Activated T-cell treated with anti-CD3 and anti-CD28 coated beads for 4 hours (primary cell): ENCODE measurements around the gene KRTAP6-3.

Source experiments
- DNase-seq: peaks from one replicate; pipeline ENCODE4 v3.0.0-alpha.2; 2020

KRTAP6-3 gene, protein sequence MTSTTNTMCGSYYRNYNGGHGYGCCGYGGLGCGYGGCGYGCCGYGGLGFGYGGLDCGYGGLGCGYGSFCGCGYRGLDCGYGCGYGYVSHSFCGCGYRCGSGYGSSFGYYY

GRCh38 chr21:30592140-30592539 is at the start of gene KRTAP6-3:
KRTAP6-3 (plus strand) TSS chr21:30592440; CDS start chr21:30592446, 6 bp downstream.
- DNase-seq, result no peak

GRCh38 chr21:30552782-30553181 is 39.5 kb upstream of the KRTAP6-3 start:
- no peak for DNase-seq

- DNase-seq, result no peak
Measured at GRCh38 chr21:30555095-30555494, 37.1 kb upstream of the KRTAP6-3 start.

GRCh38 chr21:30561264-30561895 is 30.9 kb upstream of the KRTAP6-3 start, which contains the start of gene KRTAP19-7:
KRTAP19-7 (minus strand) TSS chr21:30561314; CDS start chr21:30561289, 25 bp downstream.
- DNase-seq, result no peak

- DNase-seq, result no peak
Measured at GRCh38 chr21:30561957-30562356, 30.3 kb upstream of the KRTAP6-3 start.

DNA sequence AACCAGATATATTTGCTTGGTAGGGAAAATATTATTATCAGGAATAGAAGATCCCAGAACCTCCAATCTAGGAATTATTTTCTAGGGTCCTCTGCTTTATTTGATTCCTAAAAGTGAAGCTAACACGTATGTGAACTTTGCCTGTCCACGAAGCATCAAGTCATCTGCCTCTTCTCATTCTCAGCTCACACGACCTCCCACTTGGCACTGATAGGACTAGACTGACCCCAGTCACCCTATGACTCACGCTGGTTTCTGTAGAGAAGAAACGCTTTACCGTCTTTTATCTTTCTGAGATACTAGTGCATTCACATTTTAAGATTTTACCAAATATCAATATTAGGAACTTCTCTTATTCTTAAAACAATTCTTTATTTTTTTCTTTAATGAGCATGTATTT is 29.2 kb upstream of the KRTAP6-3 start:
- DNase-seq, result no peak

GRCh38 chr21:30563630-30564029 is 28.6 kb upstream of the KRTAP6-3 start:
- no peak for DNase-seq

DNA sequence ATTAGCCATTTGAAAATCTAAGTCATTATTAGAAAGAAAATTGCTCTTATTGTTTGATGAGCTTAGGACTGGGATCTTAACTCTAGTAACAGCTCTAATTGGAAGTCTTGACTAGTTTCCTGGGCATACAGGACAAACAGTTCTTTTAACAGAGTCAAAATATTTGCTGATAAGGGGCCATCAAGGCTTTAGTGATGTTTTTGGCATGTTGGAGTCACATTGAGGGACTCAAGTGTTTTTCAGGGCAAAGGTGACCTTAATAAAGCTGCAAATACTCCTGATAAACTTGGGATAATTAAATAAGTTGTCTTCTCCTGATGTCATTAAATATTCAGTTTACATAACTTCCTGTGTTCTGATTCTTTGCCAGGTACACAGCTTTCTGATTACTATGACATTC is 24.6 kb upstream of the KRTAP6-3 start:
- no peak for DNase-seq

GRCh38 chr21:30577766-30578165 is 14.5 kb upstream of the KRTAP6-3 start:
- DNase-seq, result no peak

DNA sequence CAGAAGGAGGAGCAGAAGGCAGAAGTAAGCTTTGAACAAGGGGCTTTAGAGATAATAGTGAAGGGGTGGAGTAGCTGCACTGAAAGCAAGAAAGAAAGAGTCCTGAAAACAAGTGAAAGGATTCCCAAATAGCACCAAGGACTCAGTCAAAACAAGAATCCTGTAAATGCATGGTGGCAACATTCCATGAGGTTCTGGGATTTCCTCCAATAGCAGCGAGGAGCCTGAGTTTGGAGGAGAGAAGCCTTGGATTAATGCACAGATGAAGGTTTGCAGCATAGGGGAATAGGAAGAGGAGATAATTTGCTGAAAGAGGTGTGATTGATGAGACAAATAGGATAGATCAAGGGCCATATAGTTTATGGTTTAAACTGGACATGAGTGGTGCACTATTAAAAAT is 12.9 kb upstream of the KRTAP6-3 start:
- DNase-seq, result no peak

- no peak for DNase-seq
Measured at GRCh38 chr21:30580132-30580531, 12.1 kb upstream of the KRTAP6-3 start.

DNA sequence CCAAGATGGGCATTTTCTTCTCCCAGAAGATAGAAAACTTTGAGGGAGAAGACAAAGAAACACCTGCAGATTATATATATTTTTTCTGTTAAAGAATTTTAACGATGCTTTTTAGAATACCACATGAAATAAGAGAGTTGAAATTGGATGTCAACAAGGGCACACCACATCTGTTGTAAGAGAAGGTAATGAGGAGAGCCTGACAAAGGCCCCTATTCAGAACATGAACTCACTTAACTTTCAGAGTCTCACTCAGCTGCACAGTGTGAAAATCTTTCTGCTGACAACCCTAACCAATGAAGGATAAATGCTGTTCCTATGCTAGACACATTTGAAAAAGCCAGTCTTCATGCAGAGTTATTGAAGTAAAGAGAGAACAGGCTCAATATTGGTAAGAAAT is 9.4 kb upstream of the KRTAP6-3 start:
- DNase-seq, result no peak

GRCh38 chr21:30590297-30590696 is 1.9 kb upstream of the KRTAP6-3 start, which contains the start of gene KRTAP22-2:
KRTAP22-2 (minus strand) TSS chr21:30590397.
- DNase-seq, result no peak

GRCh38 chr21:30598802-30599201 is 6.6 kb downstream of the KRTAP6-3 start, which contains the start of gene KRTAP6-2:
KRTAP6-2 (minus strand) TSS chr21:30598902; CDS start chr21:30598874, 28 bp downstream.
- no peak for DNase-seq

DNA sequence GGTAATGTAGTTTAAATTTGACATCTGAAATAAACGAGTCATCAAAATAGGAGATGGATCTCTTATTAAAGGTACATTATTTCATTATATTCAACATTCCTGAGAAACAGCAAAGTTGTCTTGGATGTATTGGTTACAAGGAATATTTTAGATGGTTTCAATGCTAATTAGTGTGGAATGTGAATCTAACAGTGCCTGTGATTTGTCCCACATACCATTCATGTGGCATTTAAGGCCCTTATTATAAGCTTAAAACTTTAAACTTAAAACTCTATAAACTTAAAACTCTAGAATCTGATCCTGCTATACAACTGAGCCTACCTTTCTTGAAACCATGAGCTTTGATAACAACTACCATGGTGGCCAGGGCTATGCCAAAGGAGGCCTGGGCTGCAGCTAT is 8.5 kb downstream of the KRTAP6-3 start, which contains the start of gene KRTAP22-1:
TSS of gene KRTAP22-1 (plus strand) at position 301 of the 400 bp plus-strand sequence.
- DNase-seq, result no peak

- DNase-seq, result no peak
Measured at GRCh38 chr21:30605968-30606367, 13.7 kb downstream of the KRTAP6-3 start.

GRCh38 chr21:30612132-30612531 is 19.9 kb downstream of the KRTAP6-3 start:
- DNase-seq, result no peak

DNA sequence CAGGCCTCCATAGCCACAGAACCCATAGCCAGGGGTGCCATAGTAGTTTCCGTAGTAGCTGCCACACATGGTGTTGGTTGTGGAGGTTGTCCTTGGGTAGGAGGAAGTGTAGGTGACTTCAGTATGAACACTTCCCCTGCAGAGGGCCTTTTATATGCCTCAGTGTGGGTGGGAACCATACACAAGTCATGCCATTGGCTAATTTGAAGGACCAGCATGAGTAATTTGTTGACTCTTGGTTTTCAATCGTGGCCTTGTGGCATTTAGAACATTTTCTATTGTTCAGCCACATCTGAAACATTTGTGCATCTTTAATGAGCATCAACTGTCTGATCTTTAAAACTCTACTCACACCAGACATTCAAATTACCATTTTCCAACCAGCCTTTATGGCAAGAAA is 21.6 kb downstream of the KRTAP6-3 start, which contains the start of gene KRTAP6-1:
TSS of gene KRTAP6-1 (minus strand) at position 95 of the 400 bp plus-strand sequence. CDS start at position 69, 26 bp downstream.
- no peak for DNase-seq

DNA sequence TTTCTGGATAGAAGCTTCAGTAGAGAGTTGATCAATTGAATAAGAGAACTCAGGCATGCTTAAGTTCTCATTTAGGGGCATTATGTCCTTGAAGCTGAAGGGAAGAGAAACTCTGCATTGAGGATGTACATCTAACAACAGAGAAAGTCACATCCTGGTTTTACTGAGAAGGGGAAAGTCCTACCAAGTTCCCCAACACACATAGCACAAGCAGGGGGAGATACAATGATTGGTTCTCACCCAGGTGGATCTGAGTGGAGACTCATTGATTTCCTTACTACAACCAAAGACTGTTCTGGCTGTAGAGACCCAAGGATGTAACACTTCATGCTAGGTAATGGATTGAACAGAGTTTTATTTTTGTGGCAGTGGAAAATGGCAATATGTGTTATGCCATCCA is 23.0 kb downstream of the KRTAP6-3 start:
- no peak for DNase-seq

DNA sequence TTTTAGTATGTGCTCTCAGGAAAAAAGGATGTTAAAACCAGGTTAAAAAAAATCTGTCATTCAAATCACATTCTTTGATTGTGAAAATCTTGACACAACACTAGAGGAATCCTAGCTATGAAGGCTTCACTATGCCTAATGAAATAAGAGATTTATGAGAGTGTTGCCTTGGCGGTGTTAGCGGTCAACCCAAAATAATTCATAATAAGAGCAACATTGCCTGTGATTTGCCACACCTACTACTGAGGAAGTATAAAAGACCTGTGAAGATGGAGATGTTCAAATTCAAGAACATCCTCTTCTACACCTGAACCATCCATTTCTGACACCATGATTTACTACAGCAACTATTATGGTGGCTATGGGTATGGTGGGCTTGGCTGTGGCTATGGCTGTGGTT is 23.9 kb downstream of the KRTAP6-3 start, which contains the start of gene KRTAP20-1:
TSS of gene KRTAP20-1 (plus strand) at position 301 of the 400 bp plus-strand sequence. CDS start at position 331, 30 bp downstream.
- no peak for DNase-seq

GRCh38 chr21:30620080-30620479 is 27.8 kb downstream of the KRTAP6-3 start:
- DNase-seq, result no peak

- DNase-seq, result no peak
Measured at GRCh38 chr21:30620522-30620921, 28.3 kb downstream of the KRTAP6-3 start, which contains the start of gene KRTAP20-4. KRTAP20-4 (plus strand) TSS chr21:30620627.

DNA sequence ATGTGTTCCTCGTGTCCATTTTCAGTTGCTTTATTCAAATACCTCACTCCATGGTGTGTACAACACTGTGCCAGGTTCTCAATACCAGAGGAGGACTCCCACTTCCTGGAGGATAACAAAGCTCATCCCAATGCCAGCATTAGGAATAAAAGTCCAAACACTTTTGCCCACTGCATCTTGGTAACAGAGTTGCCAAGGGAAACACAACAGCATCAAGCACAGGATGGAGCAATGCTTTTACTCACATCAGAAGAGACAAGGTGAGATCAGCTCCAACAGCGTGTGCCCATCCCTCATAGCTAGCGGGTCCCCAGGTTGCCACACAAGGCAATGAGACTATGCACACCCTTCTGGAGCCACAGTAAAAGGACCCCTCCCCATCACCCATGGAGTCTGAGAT is 31.1 kb downstream of the KRTAP6-3 start:
- DNase-seq, result no peak
